Measurements from ENCODE around the gene GNB1L. TPM values are rescaled to one million over a fixed set of nuclear protein-coding genes. Genes with fewer than 3 reads are reported as not detected.

GNB1L gene
- total RNA-seq, 1 experiment from 2014 or later = 18.0 TPM

DNA sequence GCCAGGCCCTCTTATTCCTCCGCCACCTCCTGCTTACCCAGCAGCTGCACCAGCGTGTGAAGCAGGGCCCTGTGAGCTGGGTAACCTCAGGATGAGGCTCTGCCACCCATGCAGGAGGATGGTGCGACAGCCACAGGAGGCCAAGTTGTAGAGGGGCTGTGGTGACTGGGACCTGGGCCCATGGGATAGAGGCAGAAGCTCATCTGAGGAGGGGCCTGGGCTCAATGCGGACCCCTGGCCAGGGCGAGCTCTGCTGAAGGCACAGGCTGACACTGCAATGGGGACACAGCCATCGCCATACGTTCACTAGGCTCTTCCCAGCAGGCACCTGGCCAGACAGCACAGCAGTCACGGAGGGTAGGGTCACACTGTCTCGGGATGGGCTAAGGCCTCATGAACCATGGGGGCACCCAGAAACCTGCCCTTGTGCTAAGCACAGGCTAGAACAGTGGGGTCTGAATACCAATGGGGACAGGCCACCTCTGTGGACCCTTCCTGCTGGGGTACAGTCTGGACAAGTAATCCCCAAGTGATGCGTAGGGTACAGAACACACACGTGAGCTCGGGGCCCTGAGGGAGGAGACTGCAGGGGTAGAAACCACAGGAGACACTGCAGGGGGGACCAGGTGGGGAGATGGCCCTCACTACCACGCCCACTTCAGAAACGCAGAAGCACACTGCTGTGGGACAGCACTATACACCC is 35.3 kb downstream of the GNB1L start (continued):
- TF ChIP-seq GABPB1 (CRISPR knock-in tag; IDR thresholded peaks at IDR 0.05) = no peak
- TF ChIP-seq TP53 (CRISPR knock-in tag; IDR thresholded peaks at IDR 0.05) = no peak
- no peak for TF ChIP-seq RORB (CRISPR knock-in tag; IDR thresholded peaks at IDR 0.05)
- TF ChIP-seq, protein P1, sequence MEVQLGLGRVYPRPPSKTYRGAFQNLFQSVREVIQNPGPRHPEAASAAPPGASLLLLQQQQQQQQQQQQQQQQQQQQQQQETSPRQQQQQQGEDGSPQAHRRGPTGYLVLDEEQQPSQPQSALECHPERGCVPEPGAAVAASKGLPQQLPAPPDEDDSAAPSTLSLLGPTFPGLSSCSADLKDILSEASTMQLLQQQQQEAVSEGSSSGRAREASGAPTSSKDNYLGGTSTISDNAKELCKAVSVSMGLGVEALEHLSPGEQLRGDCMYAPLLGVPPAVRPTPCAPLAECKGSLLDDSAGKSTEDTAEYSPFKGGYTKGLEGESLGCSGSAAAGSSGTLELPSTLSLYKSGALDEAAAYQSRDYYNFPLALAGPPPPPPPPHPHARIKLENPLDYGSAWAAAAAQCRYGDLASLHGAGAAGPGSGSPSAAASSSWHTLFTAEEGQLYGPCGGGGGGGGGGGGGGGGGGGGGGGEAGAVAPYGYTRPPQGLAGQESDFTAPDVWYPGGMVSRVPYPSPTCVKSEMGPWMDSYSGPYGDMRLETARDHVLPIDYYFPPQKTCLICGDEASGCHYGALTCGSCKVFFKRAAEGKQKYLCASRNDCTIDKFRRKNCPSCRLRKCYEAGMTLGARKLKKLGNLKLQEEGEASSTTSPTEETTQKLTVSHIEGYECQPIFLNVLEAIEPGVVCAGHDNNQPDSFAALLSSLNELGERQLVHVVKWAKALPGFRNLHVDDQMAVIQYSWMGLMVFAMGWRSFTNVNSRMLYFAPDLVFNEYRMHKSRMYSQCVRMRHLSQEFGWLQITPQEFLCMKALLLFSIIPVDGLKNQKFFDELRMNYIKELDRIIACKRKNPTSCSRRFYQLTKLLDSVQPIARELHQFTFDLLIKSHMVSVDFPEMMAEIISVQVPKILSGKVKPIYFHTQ (CRISPR knock-in tag; IDR thresholded peaks at IDR 0.05) = no peak
- no peak for TF ChIP-seq FOXP1 (CRISPR knock-in tag; IDR thresholded peaks at IDR 0.05; ENCODE audit: borderline replicate concordance)

GRCh38 chr22:19818324-19819207 is 36.1 kb downstream of the GNB1L start:
- Mint-ChIP-seq H3K27me3 (ENCODE audit: low read depth) (no peaks in the 10 kb centered on the region; the same call in 1 of the 2 replicates), H3K9me3 (no peaks in the 10 kb centered on the region), H3K4me3 (no peak overlapping the region), H3K36me3 (no peaks in the 10 kb centered on the region), H3K27ac (no peak overlapping the region), H3K4me1 (peaks cover 2% of the 10 kb centered on the region; the same call in 1 of the 2 replicates)
- no peak for ATAC-seq
- no peak for DNase-seq (ENCODE audit: low spot score)
- ChIA-PET CTCF (interaction anchor here (1.0 to 1.3 kb wide), 3 partner anchors 18 to 92 kb away, joined by 4 to 5 read pairs (median 4); no protein-coding TSS in a partner anchor), POLR2A (no interaction called here)
- TF ChIP-seq RELA (CRISPR knock-in tag; IDR thresholded peaks at IDR 0.05; ENCODE audit: borderline replicate concordance) = no peak
- TF ChIP-seq ELF4 (CRISPR knock-in tag; IDR thresholded peaks at IDR 0.05; ENCODE audit: low read depth) = no peak
- no peak for TF ChIP-seq AFF4 (CRISPR knock-in tag; IDR thresholded peaks at IDR 0.05; ENCODE audit: borderline replicate concordance)
- TF ChIP-seq, protein P2, sequence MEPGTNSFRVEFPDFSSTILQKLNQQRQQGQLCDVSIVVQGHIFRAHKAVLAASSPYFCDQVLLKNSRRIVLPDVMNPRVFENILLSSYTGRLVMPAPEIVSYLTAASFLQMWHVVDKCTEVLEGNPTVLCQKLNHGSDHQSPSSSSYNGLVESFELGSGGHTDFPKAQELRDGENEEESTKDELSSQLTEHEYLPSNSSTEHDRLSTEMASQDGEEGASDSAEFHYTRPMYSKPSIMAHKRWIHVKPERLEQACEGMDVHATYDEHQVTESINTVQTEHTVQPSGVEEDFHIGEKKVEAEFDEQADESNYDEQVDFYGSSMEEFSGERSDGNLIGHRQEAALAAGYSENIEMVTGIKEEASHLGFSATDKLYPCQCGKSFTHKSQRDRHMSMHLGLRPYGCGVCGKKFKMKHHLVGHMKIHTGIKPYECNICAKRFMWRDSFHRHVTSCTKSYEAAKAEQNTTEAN (CRISPR knock-in tag; IDR thresholded peaks at IDR 0.05) = no peak
- TF ChIP-seq, protein P1 (CRISPR knock-in tag; IDR thresholded peaks at IDR 0.05) = no peak
- TF ChIP-seq FOXK1 (CRISPR knock-in tag; IDR thresholded peaks at IDR 0.05) = no peak

Data from WTC11 (cell line).